ENCODE results near the gene CCDC40. TPM values are rescaled to one million over a fixed set of nuclear protein-coding genes. Genes with fewer than 3 reads are reported as not detected.

Gene CCDC40
- total RNA-seq, 1 donor from 2014 or later = 1.0 TPM

DNA sequence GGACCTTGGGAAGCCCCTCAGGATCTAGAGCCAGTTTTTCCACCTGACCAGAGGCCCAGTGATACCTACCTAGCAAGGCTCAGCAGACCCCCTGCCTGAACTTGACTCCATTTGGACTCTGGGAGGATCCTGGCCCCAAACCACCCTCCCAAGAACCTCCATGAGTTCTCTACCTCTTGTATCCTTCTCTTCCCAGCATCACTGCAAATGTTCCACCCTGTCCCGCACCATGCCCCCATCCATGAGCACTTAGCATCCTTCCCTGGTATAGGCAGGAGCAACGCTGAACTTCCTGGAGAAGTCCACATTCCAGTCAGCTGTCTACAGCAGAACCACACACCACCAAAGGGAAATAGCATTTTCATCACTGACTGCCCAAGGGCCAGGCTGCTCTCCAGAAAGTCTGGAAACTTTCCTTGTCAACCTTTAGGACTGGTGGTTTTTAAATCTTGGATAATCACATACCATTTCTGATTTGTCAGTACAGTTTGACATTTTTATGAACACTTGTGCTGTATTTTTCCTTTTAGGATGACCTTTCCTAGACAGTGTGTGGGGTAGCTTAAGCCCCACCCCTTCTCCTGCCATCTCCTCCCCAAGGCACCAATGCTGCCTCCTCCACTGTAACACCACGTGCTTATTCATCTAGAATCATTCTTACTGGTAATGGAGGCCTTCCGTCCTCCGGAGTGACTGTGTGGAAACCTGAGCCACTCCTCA lies 96.6 kb downstream of the CCDC40 start:
- Histone ChIP-seq H3K27me3 (ENCODE audit: control insufficient read depth in 3 of 3, insufficient read depth in 3 of 3, low read length in 3 of 3) (no peaks in the 10 kb centered on the region), H3K4me3 (ENCODE audit: low read length in 3 of 3) (no peak overlapping the region), H3K9ac (ENCODE audit: low read depth in 1 of 3, low read length in 3 of 3) (no peak overlapping the region), H3K36me3 (ENCODE audit: control insufficient read depth in 3 of 3, insufficient read depth in 3 of 3, low read length in 3 of 3) (peaks cover 39 to 47% (median 45%) of the 10 kb centered on the region in 3 donors), H3K27ac (ENCODE audit: low read depth, low read length) (no peak overlapping the region), H3K4me1 (ENCODE audit: control insufficient read depth in 3 of 3, insufficient read depth in 3 of 3, low read length in 3 of 3) (no peaks in the 10 kb centered on the region), H3K9me3 (ENCODE audit: control insufficient read depth in 3 of 3, low read length in 3 of 3) (no peaks in the 10 kb centered on the region)

DNA sequence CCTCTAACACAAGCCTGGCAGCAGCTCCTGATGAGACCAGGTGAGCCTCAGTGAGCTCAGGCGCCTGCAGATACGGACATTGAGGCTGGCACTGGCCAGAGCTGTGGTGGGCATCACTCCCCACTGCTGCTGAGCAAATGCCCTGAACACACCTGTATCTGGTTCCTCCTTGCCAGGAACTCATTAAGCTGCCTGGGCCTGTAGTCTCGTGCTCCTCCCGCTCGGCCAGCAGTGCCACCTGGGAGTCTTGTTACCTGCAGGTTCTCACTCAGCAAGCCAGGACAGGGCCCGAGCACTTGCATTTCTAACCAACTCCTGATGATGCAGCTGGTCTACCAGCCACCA lies 97.2 kb downstream of the CCDC40 start:
- peaks cover 44 to 52% (median 50%) of the 10 kb centered on the region in 3 donors for H3K36me3 ChIP-seq (ENCODE audit: control insufficient read depth in 3 of 3, insufficient read depth in 3 of 3, low read length in 3 of 3)
- H3K27ac ChIP-seq (ENCODE audit: low read depth, low read length) = no peak overlapping the region
- H3K9me3 ChIP-seq (ENCODE audit: control insufficient read depth in 3 of 3, low read length in 3 of 3) = no peaks in the 10 kb centered on the region
- H3K4me1 ChIP-seq (ENCODE audit: control insufficient read depth in 3 of 3, insufficient read depth in 3 of 3, low read length in 3 of 3) = no peaks in the 10 kb centered on the region
- no peaks in the 10 kb centered on the region for H3K27me3 ChIP-seq (ENCODE audit: control insufficient read depth in 3 of 3, insufficient read depth in 3 of 3, low read length in 3 of 3)
- no peak overlapping the region for H3K9ac ChIP-seq (ENCODE audit: low read depth in 1 of 3, low read length in 3 of 3)
- H3K4me3 ChIP-seq (ENCODE audit: low read length in 3 of 3) = no peak overlapping the region

DNA sequence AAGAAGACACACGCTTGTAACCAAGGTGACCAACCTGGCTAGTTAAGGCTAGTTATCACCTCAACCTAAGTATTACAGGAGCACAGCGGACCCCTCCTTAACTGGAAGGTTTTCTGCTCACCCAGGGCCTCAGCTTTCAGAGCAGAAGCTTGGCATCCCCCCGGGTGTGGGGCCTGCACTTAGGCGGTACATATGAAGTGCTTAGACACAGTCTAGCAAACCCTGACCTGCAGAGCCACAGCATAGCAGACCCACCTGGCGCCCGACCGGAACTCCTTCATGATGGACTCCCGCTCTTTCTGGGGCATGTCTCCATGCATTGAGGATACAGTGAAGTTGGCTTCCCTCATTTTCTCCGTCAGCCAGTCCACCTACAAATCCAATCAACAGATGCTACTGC lies 100.7 kb downstream of the CCDC40 start:
- Histone ChIP-seq H3K4me3 (ENCODE audit: low read length in 3 of 3) (no peak overlapping the region), H3K36me3 (ENCODE audit: control insufficient read depth in 3 of 3, insufficient read depth in 3 of 3, low read length in 3 of 3) (peaks cover 67 to 83% (median 79%) of the 10 kb centered on the region in 3 donors), H3K9ac (ENCODE audit: low read depth in 1 of 3, low read length in 3 of 3) (no peak overlapping the region), H3K4me1 (ENCODE audit: control insufficient read depth in 3 of 3, insufficient read depth in 3 of 3, low read length in 3 of 3) (no peaks in the 10 kb centered on the region), H3K9me3 (ENCODE audit: control insufficient read depth in 3 of 3, low read length in 3 of 3) (no peaks in the 10 kb centered on the region), H3K27ac (ENCODE audit: low read depth, low read length) (no peak overlapping the region), H3K27me3 (ENCODE audit: control insufficient read depth in 3 of 3, insufficient read depth in 3 of 3, low read length in 3 of 3) (no peaks in the 10 kb centered on the region)

DNA sequence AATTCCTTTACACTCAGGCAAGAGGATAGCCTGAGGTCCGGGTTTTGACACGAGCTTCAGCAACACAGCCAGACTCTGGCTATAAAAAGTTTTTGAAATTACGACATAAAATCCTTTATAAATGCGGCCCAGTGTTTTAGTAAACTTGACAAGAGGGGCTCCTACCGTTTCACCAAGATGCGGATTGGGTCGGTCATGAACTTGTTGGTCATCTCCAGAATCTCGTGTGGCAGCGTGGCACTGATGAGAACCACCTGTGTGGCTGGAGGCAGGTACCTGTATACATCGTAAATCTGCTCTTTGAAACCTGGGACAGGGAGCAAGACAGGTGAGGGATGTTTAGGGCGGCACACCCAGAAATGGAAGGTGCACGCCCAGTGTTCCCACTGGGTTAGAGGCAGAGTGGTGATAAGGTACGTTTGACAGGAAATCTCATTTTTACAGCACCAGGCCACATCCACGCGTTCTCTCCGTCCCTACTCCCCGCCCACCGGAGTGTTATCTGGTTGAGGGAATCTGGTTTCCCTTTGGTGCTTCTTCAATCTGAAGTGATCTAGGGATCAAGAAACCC lies 102.5 kb downstream of the CCDC40 start:
- Histone ChIP-seq H3K36me3 (ENCODE audit: control insufficient read depth in 3 of 3, insufficient read depth in 3 of 3, low read length in 3 of 3) (peaks cover 74 to 87% (median 82%) of the 10 kb centered on the region in 3 donors), H3K4me3 (ENCODE audit: low read length in 3 of 3) (no peak overlapping the region)

DNA sequence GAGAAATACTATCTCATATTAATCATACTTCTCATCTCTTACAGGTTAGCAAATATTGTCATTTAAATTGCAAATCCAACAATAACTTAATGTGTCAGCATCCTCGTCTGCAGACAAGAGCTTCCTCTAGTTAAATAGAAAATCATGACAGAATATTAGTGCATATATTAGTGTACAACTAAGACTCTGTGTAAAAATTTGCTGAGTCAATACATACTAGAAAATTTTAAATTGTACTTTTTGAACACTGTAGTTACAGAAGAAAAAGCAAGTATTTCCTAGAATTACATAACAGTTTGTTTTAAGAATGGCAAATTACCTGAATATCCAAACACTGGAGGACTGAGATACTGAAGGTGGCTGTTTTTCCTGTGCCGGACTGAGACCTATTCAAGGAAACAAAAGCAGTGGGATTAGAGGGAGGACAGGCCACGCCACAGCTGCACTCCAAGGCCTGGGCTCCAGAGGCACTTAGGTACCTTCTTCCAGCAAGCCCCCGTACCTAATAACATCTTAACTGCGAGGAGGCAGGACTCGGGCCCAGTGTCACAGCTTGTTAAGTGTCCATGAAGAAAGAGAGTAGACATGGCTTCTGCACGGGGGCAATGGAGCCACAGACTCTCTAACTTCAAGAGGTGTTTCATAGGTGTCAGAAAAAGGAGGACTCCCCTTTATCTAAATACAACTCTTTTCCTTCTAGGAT lies 105.2 kb downstream of the CCDC40 start:
- Histone ChIP-seq H3K4me3 (ENCODE audit: low read length in 3 of 3) (no peak overlapping the region), H3K27me3 (ENCODE audit: control insufficient read depth in 3 of 3, insufficient read depth in 3 of 3, low read length in 3 of 3) (no peaks in the 10 kb centered on the region), H3K36me3 (ENCODE audit: control insufficient read depth in 3 of 3, insufficient read depth in 3 of 3, low read length in 3 of 3) (peaks cover 59 to 68% (median 67%) of the 10 kb centered on the region in 3 donors), H3K9ac (ENCODE audit: low read depth in 1 of 3, low read length in 3 of 3) (no peak overlapping the region), H3K4me1 (ENCODE audit: control insufficient read depth in 3 of 3, insufficient read depth in 3 of 3, low read length in 3 of 3) (peaks cover 12 to 19% (median 13%) of the 10 kb centered on the region in 3 donors), H3K27ac (ENCODE audit: low read depth, low read length) (no peak overlapping the region), H3K9me3 (ENCODE audit: control insufficient read depth in 3 of 3, low read length in 3 of 3) (no peaks in the 10 kb centered on the region)

More for the DNA sequence above, 102.5 kb downstream of the CCDC40 start:
- H3K4me1 ChIP-seq (ENCODE audit: control insufficient read depth in 3 of 3, insufficient read depth in 3 of 3, low read length in 3 of 3) = no peaks in the 10 kb centered on the region
- H3K27ac ChIP-seq (ENCODE audit: low read depth, low read length) = no peak overlapping the region
- H3K9me3 ChIP-seq (ENCODE audit: control insufficient read depth in 3 of 3, low read length in 3 of 3) = no peaks in the 10 kb centered on the region
- H3K9ac ChIP-seq (ENCODE audit: low read depth in 1 of 3, low read length in 3 of 3) = no peak overlapping the region
- H3K27me3 ChIP-seq (ENCODE audit: control insufficient read depth in 3 of 3, insufficient read depth in 3 of 3, low read length in 3 of 3) = no peaks in the 10 kb centered on the region

DNA sequence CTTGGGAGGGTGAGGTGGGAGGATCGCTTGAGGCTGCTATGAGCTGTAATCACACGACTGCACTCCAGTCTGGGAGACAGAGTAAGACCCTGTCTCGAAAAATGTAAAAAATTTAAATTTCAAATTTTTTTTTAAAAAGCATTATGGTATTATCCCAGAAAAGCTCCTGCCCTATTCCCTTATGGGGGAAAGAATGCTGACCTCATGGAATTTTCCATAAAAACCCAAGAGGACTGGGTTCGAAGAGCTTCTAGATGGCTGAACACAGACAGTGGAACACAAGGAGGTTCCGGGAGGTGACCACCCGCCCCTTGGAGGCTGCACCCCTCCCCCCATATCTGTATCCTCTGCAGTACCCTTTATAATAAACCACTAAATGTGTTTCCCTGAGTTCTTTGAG lies 106.5 kb downstream of the CCDC40 start:
- H3K9me3 ChIP-seq (ENCODE audit: control insufficient read depth in 3 of 3, low read length in 3 of 3) = no peaks in the 10 kb centered on the region
- H3K4me3 ChIP-seq (ENCODE audit: low read length in 3 of 3) = no peak overlapping the region
- peaks cover 12 to 21% (median 14%) of the 10 kb centered on the region in 3 donors for H3K4me1 ChIP-seq (ENCODE audit: control insufficient read depth in 3 of 3, insufficient read depth in 3 of 3, low read length in 3 of 3)
- H3K27me3 ChIP-seq (ENCODE audit: control insufficient read depth in 3 of 3, insufficient read depth in 3 of 3, low read length in 3 of 3) = no peaks in the 10 kb centered on the region
- H3K9ac ChIP-seq (ENCODE audit: low read depth in 1 of 3, low read length in 3 of 3) = no peak overlapping the region
- H3K27ac ChIP-seq (ENCODE audit: low read depth, low read length) = no peak overlapping the region
- peaks cover 47 to 55% (median 53%) of the 10 kb centered on the region in 3 donors for H3K36me3 ChIP-seq (ENCODE audit: control insufficient read depth in 3 of 3, insufficient read depth in 3 of 3, low read length in 3 of 3)

DNA sequence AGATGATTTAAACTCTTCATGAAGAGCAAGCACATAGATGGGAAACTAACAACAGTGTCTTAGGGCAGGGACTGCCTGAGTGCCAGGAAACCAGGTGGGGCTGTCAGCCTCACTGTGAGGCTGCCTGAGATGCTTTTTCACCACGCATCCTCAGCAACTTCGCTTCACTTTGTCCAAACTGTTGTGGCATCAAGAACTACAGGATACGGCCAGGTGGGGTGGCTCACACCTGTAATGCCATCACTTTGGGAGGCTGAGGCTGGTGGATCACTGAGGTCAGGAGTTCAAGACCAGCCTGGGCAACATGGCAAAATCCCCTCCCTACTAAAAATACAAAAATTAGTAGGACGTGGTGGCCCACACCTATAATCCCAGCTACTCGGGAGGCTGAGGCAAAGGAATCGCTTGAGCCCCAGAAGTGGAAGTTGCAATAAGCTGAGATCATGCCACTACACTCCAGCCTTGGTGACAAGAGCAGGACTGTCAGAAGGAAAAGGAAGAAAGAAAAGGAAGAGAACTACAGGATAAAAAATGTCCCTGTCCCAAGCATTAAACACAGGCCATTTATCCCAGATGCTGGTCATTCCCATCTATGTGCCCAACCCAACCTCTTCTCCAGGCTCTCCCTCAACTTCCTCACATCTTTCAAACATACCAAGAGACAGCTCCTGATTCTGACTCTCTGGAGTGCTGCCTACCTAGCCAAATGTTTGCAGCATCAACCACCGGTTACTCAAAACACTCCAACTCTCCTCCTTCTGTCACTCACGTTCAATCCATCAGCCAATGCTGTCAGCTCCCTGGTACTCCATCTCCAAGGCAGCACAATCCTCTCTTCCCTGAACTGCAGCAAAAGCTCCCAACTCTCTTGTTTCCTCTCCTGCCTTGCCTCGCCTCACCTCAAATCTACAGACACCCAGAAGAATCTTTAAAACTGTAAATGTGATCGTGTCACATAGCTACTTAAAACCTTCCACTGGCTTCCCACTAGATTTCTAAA lies 108.9 kb downstream of the CCDC40 start:
- Histone ChIP-seq H3K4me1 (ENCODE audit: control insufficient read depth in 3 of 3, insufficient read depth in 3 of 3, low read length in 3 of 3) (peaks cover 16 to 25% (median 18%) of the 10 kb centered on the region in 3 donors), H3K4me3 (ENCODE audit: low read length in 3 of 3) (peak overlapping the region; percentile 87 to 95 (median 92)), H3K27ac (ENCODE audit: low read depth, low read length) (no peak overlapping the region), H3K27me3 (ENCODE audit: control insufficient read depth in 3 of 3, insufficient read depth in 3 of 3, low read length in 3 of 3) (no peaks in the 10 kb centered on the region), H3K36me3 (ENCODE audit: control insufficient read depth in 3 of 3, insufficient read depth in 3 of 3, low read length in 3 of 3) (peaks cover 28 to 33% (median 29%) of the 10 kb centered on the region in 3 donors), H3K9ac (ENCODE audit: low read depth in 1 of 3, low read length in 3 of 3) (peak overlapping the region; percentile 88 to 93 (median 90)), H3K9me3 (ENCODE audit: control insufficient read depth in 3 of 3, low read length in 3 of 3) (no peaks in the 10 kb centered on the region)

DNA sequence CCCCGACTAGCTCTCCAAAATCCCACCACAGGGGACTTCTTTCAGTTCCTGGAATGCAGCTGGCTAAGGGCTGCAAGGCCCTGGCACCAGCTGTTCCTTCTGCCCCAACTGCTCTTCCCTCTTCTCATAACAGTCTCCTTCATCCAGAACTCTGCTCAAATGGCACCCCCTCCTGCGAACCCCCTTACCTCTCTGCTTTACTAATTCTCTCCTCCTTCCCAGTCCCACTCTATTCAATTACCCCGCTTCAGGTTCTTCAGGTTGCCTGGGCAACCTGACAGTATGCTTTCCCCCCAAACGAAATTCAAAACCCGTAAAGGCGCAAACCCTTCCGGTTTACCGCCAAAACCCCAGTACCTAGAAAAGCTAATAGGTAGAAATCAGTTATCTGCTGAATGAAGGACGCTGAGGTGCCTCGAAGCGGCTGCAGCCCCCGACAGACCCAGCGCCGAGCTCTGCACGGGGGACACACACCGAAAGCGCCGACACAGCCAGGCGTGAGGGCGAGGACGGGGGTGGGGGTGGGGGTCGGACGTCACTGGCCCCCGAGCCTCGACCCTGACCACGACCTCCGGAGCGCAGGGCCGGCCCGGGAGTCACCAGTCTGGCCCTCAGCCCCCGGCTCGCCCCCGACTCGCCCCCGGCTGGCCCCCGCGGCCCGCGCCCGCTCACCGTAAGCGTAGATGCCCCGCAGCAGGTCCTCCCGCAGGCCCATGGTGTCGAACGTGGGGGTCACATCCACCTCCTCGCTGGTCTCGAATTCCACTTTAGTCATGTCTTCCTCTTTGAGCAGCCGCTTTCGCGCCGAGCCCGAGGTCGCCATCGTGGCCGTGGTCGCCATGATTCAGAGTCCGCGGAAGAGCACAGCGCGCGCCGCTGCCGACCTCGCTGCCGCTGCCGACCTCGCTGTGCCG lies 109.9 kb downstream of the CCDC40 start:
- H3K4me1 ChIP-seq (ENCODE audit: control insufficient read depth in 3 of 3, insufficient read depth in 3 of 3, low read length in 3 of 3) = peaks cover 16 to 25% (median 18%) of the 10 kb centered on the region in 3 donors
- H3K4me3 ChIP-seq (ENCODE audit: low read length in 3 of 3) = peak overlapping the region; percentile 87 to 95 (median 92)
- no peaks in the 10 kb centered on the region for H3K27me3 ChIP-seq (ENCODE audit: control insufficient read depth in 3 of 3, insufficient read depth in 3 of 3, low read length in 3 of 3)
- peaks cover 25% of the 10 kb centered on the region in 3 donors for H3K36me3 ChIP-seq (ENCODE audit: control insufficient read depth in 3 of 3, insufficient read depth in 3 of 3, low read length in 3 of 3)
- peak overlapping the region; percentile 88 to 93 (median 90) for H3K9ac ChIP-seq (ENCODE audit: low read depth in 1 of 3, low read length in 3 of 3)
- H3K27ac ChIP-seq (ENCODE audit: low read depth, low read length) = peak overlapping the region; percentile 93
- H3K9me3 ChIP-seq (ENCODE audit: control insufficient read depth in 3 of 3, low read length in 3 of 3) = no peaks in the 10 kb centered on the region
